ENCODE data around the gene CAV2.

DNA sequence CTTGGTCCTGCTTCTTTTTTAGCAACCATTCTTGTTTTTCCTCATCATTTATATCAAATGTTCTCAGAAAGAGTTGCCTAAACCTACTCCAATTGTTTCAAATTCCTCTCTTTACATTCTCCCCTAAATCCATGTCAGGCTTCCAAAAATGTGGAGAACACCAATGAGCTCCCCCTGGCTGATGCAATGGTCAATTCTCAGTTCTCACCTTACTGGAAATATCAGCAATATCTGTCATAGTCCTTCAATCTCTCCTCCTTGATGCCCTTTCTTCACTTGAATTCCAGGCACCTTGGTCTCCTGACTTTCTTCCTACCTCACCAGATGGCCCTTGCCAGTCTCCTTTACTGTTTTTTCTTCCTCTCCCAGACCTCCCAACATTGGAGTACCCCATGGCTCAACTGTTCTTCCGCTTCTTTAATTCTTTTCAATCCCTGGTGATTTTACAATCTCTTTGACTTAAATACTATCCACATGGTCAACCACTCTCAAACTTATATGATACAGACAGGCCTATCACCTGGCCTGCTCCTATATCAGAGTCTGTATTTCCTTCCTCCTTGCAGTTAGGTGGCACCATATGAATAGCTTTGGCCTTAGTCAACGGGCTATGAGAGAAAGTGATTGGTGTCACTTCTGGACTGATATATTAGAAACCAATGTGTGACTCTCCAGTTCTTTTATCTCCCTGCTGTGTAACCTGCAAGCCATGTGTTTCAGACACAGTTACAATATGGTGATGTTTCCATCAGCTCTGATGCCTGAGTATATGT lies 47.4 kb upstream of the CAV2 start:
- TF ChIP-seq CTCF (conservative IDR thresholded peaks at IDR 0.05; ENCODE audit: low read length), result no peak
- TF ChIP-seq EZH2phosphoT487 (IDR thresholded peaks at IDR 0.05; ENCODE audit: borderline replicate concordance, low read depth, low read length), result no peak
